NCI-H1105 (cell line): ENCODE results near the gene AMER2.

Experiments
- DNase-seq: peaks from one replicate; lab custom pipeline; 2025; lab: John Stamatoyannopoulos, UW

AMER2 gene

GRCh38 chr13:25171517-25172302 lies at the start of gene AMER2:
AMER2 (minus strand) TSS chr13:25172288; CDS start chr13:25171619, 669 bp downstream.
- no peak for DNase-seq

- DNase-seq: no peak
Measured at GRCh38 chr13:25218019-25218418, 45.9 kb upstream of the AMER2 start.

GRCh38 chr13:25217023-25217885 lies 45.2 kb upstream of the AMER2 start:
- no peak for DNase-seq

- DNase-seq: no peak
Measured at GRCh38 chr13:25215253-25215575, 43.1 kb upstream of the AMER2 start.

- DNase-seq: no peak
Measured at GRCh38 chr13:25214491-25215252, 42.6 kb upstream of the AMER2 start.

GRCh38 chr13:25213715-25214114 lies 41.6 kb upstream of the AMER2 start:
- no peak for DNase-seq

- DNase-seq: no peak
Measured at GRCh38 chr13:25210842-25211569, 38.9 kb upstream of the AMER2 start.

- DNase-seq: no peak
Measured at GRCh38 chr13:25207291-25207810, 35.3 kb upstream of the AMER2 start.

- no peak for DNase-seq
Measured at GRCh38 chr13:25204863-25205262, 32.8 kb upstream of the AMER2 start.

GRCh38 chr13:25203127-25203740 lies 31.1 kb upstream of the AMER2 start:
- no peak for DNase-seq

GRCh38 chr13:25200783-25201182 lies 28.7 kb upstream of the AMER2 start:
- no peak for DNase-seq

GRCh38 chr13:25198647-25199046 lies 26.6 kb upstream of the AMER2 start:
- DNase-seq: no peak

- DNase-seq: no peak
Measured at GRCh38 chr13:25196971-25197370, 24.9 kb upstream of the AMER2 start.

- DNase-seq: no peak
Measured at GRCh38 chr13:25192936-25193335, 20.8 kb upstream of the AMER2 start.

GRCh38 chr13:25192489-25192888 lies 20.4 kb upstream of the AMER2 start:
- DNase-seq: no peak

- DNase-seq: no peak
Measured at GRCh38 chr13:25192052-25192451, 20.0 kb upstream of the AMER2 start.

- no peak for DNase-seq
Measured at GRCh38 chr13:25190771-25191170, 18.7 kb upstream of the AMER2 start.

- DNase-seq: no peak
Measured at GRCh38 chr13:25190256-25190655, 18.2 kb upstream of the AMER2 start.

GRCh38 chr13:25187596-25187995 lies 15.5 kb upstream of the AMER2 start:
- DNase-seq: no peak

- DNase-seq: no peak
Measured at GRCh38 chr13:25186187-25186586, 14.1 kb upstream of the AMER2 start.

GRCh38 chr13:25181597-25181996 lies 9.5 kb upstream of the AMER2 start:
- DNase-seq: no peak
